CD4-positive, alpha-beta T cell treated with Interleukin-6 at 100 ng/mL for 8 hours (primary cell): ENCODE measurements around the gene HIF3A.
"Not testable (repeated sequence)": the region's sequence is repeated elsewhere in the genome, so short reads cannot be mapped to it uniquely, and the experiment has no call there.

ENCODE experiments used
- DNase-seq: peaks from one replicate; pipeline ENCODE4 v3.0.0-alpha.2; 2020; ENCODE audit warnings: mixed read lengths, low spot score

Gene HIF3A

DNA sequence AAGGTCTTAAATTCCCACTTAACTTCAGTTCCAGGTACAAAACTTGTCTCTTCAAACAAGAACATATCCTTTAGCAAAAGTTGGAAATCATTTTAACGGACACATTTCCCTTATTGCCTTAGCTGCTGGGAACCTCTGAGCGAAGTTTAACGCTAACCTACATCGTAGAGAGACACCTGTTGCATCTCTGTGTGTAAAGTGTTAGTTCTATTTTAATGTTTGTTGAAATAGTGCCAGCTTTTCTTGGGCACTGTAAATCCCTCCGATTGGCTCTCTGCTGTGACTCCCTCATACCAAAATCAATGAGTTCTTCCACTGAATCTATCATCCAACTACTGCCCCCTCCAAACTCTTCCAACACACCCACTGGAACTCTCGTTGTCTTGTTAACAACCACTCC is 2.3 kb upstream of the HIF3A start:
- DNase-seq, result no peak

DNA sequence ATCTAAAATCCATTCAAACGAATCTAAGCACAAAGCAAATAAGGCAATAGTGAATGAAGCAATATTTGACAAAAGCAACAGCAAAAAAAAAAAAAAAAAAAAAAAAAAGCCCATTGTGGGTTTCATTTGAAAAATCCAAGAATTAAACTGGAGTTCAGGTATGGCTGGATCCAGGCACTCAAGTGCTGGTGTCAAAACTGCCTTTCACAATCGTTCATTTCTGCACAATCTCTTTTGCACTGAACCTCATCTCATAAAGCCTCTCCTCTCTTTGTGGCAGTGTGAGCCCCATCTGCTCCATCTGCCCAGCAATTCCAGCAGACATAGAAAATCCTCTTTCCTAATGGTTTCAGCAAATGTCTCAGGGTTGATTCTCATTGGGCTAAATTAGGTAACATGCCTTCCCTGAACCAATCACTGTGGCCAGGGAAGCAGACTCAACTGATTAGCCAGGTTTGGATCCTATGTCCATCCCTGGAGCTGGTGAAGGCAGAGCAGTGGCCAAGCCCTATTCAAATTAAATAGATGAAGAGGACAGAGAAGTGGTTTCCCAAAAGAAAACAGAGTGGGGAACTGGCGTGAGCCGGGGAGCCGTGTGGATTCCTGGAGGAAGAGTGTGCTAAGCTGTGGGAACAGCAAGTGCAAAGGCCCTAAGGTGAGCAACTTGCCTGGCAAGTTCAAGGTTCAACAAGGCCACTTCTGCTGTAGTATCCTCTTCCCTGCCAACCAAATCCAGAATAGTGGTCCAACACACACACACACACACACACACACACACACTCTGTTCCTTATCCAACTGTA is 1.2 kb upstream of the HIF3A start:
- no peak for DNase-seq

DNA sequence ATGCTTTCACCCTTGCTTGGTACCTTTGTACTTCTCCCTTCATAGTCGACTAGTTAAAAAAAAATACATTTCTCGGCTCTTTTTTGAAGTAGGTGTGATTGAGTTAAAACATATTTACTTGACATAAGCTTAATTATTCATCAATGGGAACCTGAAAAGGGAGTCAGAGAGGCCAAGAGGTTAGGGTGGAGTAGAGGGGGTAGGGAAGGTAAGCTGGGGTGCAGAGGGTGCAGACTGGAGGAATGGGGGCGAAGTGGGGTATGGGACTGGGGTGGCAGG is 701 bp upstream of the HIF3A start:
- DNase-seq, result no peak

DNA sequence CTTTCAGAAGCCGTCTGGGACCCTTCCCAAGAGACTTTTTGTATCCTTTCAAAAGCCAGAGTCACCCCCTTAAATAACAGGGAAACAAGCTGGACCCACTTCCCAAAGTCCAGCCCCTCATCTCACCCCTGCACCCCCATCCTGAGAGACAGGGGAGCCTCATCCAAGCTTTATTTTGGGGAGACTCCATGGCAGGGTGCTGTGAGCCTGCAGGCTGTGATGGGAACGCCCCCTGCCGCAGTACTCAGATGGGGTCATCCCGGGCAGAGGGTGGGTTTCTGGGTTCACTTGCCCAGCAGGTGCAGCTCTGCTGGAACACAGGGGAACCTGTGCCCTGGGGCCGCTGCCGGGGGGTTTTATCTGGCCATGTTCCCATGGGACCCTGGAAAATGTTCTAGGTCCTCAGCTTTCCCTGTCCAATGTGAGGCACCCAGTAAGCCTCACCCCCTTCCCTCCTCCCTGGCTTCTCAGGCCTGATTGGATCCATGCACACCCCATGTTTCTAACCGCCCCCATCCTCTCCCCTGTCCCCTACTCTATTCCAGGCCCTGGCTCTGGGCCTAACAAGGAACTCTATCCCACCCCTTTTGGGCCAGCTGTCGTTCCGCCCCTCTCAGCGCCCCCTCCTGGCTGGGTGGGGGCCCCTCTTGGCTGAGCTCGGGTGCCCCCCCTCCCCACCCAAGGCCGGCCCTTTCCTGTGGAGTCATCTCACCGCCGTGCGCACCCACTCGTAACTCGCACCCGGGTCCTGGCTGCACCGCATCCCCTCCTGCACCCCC is 1.0 kb downstream of the HIF3A start:
- no peak for DNase-seq

DNA sequence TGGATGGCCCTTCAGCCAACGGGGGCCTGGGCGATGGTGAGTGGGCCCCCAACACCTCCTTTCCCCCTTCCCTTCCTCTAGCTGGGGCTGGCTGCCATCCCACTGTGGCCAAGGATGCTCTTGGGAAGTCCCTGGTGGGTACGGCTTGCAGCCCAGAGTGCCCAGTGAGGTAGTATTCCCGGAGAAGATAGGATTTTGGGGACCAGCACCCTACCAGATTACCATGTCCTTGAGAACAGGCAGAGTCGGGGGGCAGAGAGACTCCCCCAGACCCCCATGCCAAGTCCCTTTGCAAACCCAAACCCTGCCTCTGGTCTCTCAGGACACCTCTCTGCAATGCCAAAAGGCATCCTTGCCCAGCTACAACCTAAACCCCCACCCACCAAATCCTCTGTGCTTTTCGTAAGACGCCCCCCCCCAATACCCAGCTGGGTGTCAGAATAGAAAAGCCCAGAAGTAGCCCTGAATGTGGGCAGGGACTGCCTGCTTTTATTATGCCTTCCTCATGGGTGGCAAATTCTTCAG is 1.7 kb downstream of the HIF3A start:
- DNase-seq, result no peak

DNA sequence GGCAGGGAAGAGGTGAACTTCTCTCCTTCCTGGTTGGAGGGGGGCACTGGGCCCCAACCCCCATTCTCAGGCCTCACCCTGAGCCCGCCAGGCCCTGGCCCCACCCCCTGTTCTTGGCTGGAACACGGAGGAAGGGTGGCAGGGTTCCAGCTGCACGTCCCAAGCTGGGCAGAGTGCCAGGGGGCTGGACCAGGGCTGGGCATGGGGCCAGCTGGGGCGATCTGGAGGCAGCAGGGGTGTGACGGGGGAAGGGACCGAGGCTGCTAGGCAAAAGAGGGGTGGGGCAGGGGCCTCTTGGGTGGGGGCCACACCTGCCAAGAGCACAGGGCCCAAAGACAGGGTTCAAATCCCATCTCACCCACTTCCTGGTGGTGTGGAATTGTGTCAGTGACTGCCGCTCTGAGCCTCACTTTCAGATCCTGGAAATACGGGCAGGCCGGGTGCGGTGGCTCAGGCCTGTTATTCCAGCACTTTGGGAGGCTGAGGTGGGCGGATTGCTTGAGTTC is 2.2 kb downstream of the HIF3A start:
- no peak for DNase-seq

DNA sequence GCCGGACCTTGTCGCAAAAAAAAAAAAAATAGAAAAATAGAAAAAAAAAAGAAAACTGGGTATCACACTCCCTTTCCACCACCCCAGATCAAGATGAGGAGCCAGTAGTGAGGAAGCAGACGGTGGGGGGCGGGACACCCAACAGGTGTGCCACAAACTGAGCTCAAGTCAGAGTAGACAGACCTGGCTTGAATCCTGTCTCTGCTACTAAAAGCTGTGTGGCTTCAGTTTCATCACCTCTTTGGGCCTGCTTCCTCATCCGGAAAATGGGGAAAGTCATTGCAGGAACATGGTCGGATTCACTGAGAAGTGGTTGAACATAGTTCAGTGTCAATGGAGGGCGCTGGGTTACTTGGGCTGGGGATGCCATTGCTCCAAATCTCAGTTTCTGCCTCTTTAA is 2.9 kb downstream of the HIF3A start:
- DNase-seq, result no peak

DNA sequence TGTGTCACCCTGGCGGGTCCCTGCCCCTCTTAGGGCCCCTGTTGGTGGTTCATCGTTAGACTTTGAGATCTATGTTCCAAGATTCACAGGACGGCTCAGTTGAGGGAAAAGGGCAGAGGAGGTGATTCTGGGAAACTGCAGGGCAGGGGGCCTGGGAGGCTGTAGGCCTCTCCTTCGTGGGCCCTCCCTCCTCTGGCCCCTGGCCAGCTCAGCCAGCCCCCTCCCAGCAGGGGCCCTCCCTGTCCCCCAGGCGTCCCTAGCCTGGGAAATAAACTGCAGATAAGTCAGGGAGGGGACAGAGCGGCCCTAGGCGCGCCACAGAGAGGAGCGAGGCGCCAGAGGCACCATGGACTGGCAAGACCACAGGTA is 6.5 kb downstream of the HIF3A start:
- DNase-seq, result no peak

DNA sequence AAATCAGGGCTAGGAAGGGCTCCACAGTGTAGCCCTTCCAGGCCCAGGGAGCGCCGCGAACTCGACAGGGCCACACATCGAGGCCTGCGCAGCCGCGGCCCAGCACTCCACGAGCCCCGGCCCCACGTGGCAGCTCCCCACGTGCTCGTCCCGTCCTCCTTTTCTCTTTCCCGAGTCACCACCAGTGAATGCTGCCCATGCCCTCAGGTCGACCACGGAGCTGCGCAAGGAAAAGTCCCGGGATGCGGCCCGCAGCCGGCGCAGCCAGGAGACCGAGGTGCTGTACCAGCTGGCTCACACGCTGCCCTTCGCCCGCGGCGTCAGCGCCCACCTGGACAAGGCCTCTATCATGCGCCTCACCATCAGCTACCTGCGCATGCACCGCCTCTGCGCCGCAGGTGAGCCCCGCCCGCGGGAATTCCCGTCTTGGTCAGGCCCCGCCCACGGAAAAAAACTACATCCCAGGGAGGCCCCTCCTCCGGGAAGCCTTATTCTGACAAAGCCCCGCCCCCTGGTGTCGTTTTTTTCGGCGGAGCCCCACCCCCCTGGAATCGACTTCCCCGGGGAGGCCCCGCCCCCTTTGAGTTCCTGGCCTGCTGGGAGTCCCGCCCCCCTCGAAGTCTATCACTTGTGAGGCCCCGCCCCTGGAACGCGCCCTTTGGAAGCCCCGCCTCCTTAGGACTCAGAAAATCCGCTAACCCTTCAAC is 7.0 kb downstream of the HIF3A start:
- DNase-seq, result no peak

DNA sequence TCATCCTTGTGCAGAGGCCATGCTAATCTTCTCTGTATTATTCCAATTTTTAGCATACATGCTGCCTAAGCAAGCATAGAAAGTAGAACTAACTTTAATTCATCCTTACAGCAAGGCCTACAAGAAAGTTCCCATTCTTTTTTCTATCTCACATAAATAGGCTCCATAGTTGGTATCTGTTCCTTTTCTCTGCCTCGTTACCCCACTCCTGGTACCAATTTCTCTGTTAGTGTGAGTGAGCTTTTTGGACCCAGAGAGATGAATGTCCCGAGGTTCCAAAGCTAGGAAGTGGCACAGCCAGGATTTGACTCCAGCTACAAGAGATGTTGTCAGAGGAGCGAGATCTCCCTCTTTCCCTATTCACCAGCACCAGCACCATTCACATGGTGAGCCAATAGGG is 9.7 kb downstream of the HIF3A start:
- DNase-seq, result no peak

DNA sequence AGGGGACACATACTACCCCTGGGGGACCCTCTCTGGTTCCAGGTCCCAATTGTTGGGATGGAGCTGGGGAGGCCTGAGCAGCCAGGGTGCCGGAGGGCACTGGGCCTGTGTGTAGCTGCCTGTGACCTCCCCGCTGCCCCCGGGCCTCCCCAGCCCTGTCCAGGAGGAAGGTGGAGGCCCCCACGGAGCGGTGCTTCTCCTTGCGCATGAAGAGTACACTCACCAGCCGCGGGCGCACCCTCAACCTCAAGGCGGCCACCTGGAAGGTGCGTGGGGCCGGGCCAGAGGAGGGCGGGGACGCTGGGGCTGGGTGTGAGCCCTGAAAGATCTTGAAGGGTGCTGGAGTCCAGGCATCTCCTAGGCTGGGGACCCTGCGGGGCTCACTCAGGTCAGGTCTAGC is 11.7 kb downstream of the HIF3A start:
- DNase-seq, result no peak

DNA sequence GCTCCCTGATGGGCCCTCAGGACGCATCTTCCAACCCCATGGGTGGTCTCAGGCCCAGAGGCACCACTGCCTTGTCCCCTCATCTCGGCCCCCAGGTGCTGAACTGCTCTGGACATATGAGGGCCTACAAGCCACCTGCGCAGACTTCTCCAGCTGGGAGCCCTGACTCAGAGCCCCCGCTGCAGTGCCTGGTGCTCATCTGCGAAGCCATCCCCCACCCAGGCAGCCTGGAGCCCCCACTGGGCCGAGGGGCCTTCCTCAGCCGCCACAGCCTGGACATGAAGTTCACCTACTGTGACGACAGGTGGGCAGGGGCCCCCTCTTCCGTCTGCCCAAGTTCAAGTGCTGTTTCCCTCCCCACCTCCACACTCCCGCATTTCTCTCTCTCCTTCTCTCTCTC is 12.2 kb downstream of the HIF3A start:
- no peak for DNase-seq

DNA sequence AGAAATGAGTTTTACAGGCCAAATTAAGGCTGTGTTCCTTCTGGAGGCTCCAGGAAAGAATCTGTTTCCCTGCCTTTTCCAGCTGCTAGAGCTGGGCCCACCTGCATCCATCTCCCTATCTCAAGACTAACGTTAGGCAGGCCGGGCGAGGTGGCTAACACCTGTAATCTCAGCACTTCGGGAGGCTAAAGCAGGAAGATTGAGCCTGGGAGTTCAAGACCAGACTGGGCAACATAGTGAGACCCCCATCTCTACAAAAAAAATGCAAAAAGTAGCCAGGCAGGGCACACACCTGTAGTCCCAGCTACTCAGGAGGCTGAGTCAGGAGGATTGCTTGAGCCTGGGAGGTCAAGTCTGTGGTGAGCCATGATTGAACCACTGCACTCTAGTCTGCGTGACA is 14.6 kb downstream of the HIF3A start:
- no peak for DNase-seq

DNA sequence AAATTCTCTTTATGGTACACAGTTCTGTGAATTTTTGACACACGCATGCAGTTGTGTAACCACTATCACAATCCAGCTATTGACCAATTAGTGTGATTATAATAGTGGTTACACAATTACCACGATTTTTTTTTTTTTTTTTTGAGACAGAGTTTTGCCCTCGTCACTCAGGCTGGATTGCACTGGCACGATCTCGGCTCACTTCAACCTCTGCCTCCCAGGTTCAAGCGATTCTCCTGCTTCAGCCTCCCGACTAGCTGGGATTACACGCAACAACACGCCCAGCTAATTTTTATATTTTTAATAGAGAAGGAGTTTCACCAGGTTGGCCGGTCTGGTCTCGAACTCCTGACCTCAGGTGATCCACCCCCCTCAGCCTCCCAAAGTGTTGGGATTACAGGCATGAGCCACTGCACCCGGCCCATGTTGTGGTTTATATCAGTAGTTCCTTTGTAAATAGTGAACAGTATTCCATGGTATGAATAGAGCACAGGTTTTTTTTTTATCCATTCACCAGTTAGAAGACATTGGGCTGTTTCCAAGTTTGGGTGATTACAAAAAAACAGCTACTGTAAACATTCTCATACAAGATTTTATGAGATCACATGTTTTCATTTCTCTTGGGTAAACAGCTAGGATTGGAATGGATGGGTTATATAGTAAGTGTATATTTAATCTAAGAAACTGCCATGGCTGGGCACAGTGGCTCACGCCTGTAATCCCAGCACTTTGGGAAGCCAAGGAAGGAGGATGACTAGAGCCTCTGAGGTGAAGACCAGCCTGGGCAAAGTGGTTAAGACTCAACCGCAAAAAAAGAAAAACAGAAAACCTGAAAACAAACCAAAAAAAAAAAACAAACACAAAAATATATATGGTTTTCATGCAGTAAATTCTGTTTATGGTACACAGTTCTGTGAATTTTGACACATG is 17.0 kb downstream of the HIF3A start:
- not testable (repeated sequence) for DNase-seq

DNA sequence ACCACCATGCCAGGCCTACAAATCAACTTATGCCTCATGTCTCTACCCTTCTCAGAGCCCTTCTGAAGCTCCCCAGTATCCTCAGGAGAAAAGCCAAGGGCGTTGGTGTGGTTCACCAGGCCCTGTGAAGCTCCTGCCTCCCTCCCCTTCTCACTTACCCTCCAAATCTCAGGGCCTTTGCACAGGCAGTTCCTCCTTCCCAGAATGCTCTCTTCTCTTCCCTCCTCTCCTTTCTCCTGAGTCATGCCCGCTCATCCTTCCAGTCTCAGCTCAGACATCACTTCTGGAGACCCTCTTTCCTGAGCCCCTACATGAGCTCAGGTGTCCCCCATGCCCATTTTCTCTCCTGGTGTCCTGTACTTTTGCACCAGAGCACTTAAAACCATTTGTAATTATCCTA is 20.5 kb downstream of the HIF3A start:
- DNase-seq, result no peak

DNA sequence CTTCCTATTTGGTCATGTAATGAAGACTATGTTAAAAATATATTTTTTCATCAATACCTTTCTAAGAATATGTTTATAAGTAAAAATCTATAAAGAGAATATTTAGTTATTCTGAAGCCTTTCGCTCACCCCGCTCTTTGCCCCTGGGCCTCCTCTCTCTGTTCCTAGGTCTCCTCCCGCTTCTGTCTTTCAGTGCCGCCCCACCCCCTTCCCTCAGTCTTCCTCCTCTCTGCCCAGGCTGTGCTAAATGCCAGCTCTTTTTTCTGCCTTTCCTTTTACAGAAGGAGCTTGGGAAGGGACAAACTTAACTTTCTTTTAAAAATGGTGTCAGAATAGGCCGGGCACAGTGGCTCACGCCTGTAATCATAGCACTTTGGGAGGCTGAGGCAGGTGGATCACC is 22.8 kb downstream of the HIF3A start:
- no peak for DNase-seq

DNA sequence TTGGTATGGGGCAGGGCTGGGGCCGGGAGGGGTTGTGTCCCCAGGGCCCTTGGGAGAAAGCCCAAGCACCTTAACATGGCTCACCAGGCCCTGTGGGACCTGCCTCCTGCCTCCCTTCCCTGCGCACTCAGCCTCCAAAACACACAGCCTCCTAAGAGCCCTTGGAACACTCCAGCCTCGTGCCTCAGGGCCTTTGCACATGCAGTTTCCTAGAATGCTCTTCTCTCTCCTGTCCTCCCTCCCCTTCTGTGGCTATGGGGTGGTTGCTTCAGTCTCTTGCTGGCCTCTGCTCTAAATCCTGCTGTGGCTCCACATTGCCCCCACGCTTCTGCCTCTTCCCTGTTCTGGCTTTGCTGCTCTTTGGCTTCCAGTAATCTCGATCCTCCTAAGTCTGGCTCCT is 23.7 kb downstream of the HIF3A start:
- DNase-seq, result no peak

DNA sequence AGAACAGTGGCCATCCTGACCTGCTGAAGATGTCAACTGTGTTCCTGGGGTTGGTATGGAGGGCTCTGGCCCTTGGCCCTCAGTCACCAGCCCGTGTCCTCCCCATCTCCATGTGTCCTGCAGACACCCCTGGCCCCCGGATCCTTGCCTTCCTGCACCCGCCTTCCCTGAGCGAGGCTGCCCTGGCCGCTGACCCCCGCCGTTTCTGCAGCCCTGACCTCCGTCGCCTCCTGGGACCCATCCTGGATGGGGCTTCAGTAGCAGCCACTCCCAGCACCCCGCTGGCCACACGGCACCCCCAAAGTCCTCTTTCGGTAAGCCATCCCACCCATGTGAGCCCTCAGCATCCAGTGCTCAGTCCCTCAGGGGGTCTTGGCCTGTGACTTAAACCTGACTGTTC is 24.8 kb downstream of the HIF3A start:
- DNase-seq, result no peak

DNA sequence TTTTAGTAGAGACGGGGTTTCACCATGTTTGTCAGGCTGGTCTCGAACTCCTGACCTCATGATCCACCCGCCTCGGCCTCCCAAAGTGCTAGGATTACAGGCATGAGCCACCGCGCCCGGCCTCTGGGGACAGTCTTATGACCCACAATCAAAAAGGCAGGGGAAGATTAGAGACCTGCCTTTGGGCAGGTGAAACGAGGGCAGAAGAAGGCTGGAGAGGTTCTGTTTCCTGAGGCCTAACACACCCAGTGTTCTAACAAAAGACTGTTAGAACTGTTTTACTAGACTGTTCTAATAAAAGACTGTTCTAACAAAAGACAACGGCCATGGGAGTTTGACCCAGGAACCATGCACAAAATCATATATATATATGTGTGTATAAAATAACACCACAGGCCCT is 26.4 kb downstream of the HIF3A start:
- not testable (repeated sequence) for DNase-seq

DNA sequence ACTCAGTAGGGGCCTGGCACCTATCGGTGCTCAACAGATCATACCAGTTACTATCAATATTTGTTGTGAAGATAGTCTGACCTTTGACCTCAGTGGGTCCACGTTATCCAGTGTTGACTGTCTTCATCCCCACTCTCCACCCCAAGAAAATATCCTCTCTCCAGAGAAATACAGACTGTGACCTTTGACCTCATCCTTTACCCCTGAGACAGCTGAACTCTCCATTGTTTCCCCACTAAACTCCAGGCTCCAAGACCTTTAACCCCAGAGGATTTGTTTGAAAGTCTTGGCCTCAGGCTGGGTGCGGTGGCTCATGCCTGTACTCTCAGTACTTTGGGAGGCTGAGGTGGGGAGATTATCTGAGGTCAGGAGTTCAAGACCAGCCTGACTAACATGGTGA is 27.4 kb downstream of the HIF3A start:
- no peak for DNase-seq

DNA sequence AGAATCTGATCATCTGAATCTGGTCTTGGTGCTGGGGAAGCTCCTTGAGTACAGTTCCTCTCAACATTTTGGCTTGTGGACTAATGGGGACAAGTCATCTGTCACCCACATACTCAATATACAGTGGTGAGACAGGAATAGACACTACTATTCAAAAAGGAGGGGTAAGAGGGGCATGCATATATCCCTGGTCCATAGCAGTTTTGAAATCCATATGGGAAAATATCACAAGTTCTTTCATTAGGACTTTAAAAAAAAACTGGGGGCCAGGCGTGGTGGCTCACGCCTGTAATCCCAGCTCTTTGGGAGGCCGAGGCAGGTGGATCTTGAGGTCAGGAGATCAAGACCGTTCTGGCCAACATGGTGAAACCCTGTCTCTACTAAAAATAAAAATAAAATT is 29.8 kb downstream of the HIF3A start:
- no peak for DNase-seq

DNA sequence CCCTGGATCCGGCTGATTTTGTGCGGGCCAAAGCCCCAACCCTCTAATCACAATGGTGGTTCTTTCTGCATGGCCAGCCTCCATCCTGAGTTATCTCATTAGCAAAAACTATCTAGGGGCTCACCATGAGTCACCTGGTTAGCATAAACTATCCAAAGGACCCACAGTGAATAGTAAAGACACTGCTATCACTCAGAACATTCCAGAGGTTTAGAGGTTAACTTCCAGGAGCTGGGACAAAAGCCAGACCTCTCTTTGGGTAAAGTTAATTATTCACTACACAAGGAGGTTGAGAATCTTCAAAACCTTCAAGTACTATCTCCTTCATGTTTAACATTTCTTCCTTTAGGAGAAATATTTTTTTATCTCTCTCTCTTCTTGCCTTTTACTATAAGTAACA is 31.2 kb downstream of the HIF3A start:
- DNase-seq, result no peak
